GM19397 (cell line): ENCODE results near the gene FKBP14.

ENCODE experiments used
- ATAC-seq: cut with Tn5 transposase; IDR thresholded peaks from one replicate; pipeline ENCODE4 v1.9.1; 2021; ENCODE audit warnings: mild to moderate bottlenecking, moderate library complexity; ENCODE audit not compliant: unreplicated experiment

FKBP14 gene

DNA sequence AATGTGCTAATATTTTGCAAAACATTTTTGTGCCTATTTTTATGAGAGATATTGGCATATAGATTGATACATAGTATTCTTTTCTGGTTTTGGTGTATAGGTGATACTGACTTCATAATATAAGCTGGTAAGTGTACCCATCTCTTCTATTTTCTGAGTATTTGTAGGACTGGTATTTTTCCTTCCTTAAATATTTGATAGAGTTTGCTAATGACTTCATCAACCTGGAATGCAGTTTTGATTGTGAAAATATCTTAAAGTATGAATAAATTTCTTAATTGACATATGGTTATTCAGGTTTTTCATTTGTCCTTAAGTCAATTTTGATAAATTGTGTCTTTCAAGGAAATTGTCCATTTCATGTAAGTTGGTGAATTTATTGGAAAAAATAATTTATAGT is 30.9 kb downstream of the FKBP14 start:
- no peak for ATAC-seq

DNA sequence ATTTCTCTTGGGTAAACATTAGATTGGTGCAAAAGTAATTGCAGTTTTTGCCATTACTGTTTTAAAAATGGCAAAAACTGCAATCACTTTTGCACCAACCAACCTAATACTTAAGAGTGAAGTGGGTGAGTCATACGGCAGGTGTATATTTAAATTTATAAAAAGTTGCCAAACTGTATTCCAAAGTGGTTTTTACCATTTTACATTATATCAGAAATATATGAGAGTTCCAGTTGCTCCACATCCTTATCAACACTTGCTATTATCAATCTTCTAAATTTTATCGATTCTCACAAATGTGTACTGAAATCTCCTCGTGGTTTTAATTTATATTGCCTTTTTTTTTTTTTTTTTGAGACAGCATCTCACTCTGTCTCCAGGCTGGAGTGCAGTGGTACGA is 33.4 kb downstream of the FKBP14 start:
- no peak for ATAC-seq

DNA sequence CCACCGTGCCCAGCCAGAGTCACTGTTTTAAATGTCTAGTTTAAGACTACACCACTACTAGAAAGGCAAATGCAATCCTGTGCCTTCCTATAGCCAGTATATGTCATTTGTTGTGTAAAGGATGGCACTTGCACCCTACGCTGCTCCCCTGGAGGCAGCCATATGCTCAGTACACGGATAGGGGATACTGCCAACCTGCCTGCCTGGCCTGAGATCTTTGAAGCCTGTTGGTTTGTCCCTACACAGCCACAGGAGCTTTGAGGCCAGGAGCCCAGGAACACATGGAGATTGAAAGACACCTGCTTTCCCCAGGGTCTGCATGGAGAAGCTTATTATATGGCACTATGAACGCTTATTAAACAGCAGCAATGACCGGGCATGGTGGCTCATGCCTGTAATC is 34.6 kb downstream of the FKBP14 start:
- ATAC-seq: no peak

DNA sequence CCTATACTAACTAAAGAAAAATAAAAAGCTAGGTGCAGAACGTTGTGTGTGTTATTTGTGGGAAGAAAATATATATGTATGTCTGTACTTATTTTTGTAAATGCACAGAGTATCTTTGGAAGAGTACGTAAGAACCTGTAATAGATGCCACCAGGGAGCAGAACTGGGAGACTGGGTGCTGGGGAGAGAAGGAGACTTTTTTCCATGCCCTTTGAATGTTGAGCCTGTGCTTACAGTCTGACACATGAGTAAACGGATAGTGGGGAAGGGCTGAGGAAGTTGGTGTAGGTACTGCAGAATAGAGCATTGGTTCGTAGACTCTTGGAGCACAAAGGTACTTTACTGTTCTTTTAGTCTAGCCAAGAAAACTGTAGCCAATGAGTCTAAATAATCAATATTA is 35.6 kb downstream of the FKBP14 start:
- ATAC-seq: no peak

DNA sequence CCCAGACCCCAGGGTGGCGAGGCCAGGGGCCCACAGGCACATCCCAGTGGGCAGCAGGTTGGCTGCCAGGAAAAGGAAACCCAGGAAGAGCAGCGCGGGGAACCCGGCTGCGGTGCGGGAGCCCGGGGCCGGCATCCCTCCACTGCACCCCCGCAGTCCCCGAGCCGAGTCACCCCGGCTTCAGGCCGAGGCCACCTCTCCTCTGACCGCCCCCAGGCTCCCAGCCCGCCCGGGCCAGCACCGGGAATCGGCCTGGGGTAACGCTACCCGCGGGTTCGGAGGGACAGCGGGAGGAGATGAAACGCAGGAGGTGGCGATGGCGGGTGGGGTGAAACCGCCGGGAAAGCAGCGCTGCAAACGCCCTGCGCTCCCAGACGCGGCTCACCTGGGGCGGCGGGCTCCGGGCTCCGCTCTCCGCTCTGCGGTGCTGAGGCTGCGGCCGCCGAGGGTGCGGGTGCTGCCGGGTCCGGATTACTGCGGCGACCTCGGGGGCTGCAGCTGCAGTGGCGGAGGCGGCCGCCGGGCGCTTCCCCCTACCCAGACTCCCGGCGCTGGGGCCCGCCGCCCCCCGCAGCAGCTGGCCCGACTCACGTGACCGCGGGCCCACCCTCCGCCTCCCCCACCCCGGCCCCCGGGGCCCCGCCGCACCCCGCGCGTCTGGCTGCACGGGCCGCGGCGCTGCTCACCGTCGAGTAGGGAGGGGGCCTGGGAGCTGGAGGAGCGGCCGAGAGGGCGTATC is 37.1 kb downstream of the FKBP14 start, which contains the start of gene SCRN1:
SCRN1 (minus strand) TSS at position 545 of the 739 bp plus-strand sequence. CDS start 20,734 bp downstream, outside the sequence.
- ATAC-seq: peak; percentile 41

DNA sequence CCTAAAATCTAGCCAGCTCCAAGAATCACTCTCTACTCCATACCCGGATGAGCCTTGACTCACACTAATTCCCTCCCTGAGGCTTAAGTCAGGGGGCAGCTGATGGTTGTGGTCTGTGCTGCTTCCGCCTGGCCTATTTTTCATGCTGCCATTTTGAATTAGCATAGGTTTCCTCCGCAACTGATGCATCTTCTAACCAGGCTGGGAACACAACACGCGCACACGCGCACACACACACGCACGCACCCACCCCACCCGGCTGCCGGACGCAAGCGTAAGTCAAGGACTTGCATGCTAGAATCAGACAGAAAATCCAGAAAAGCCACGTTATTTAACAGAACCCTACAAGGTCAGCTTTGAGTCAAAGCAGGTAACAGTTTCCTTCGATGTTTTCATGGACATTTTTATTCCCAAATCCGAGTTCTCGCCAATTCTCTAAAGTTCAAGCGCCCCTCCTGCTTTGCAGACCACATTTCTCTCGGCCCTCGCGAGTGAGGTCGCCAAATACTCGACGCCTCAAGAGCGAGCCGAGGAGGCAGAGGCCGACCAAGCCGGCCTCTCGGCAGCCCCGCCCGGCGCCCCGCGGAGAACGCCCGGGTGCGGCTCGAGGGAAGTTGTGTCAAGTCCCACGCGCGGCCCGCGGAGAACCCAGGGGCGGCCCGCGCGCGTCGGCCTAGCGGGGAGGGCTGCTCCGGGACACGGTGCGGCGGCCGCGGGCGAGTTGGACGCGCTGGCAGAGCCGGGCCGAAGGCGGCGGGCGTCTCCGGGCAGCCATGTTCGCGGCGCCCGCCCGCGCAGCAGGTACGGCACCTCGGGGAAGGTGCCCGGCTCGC is 37.9 kb downstream of the FKBP14 start:
- ATAC-seq: peak; percentile 37

DNA sequence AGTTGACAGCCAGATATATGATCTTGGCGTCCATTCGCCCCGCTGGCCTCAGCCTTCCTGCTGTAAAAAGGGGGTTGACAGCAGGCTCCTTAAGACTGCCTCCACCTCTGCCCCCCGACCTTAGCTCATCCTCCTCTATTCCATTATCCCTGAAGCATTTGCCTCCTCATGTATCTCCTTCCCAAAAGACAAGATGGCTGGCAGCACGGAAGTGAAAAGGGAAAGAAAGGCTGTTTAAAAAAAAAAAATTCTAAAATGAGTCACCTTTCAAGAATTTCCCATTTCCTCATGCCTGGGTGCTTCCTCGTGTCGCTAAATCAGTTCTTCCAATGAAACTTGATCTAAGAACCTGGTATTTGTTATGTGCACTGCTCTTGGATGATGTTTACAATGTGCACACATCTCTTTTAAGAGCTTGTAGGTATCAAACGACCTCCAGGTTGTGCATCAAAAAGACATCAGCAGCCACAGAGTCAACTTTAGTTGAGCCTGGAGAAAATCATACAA is 38.6 kb downstream of the FKBP14 start:
- ATAC-seq: no peak

DNA sequence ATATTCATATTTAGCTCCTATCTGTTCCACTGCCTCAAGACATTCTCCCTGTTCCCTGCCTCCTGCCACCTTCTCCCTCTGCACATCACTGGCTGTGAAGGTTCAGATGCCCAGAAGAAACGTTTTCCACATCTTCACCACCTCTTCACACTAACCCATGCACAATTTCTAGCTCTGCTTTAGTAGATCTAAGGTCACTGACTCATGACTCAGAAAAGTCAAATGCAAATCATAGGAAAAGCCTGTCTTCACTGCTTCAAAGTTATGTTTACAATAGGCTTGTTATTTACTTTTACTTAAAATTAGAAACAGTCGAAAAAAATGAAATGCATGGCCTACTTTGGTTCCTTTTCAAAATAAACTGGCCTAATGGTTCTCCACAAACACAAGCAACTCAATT is 39.4 kb downstream of the FKBP14 start:
- ATAC-seq: no peak

DNA sequence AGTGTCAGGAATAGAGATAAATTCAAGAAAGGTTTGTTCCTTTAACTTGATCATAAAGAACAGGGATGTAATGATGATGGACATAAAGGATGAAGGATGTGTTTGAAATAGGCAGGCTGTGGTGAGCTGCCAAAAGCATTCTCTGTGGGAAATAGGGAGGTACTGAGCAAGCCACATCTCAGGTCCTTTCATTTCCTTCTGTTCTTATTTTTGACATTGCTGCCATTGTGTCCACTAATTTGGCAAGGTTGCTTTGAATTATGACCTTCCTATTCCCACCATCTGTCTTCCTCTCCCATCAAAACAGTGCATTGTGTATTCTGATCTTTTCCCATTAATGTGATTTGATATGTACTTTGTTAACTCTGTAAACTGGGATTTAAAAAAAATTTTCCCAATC is 46.4 kb downstream of the FKBP14 start:
- ATAC-seq: no peak

DNA sequence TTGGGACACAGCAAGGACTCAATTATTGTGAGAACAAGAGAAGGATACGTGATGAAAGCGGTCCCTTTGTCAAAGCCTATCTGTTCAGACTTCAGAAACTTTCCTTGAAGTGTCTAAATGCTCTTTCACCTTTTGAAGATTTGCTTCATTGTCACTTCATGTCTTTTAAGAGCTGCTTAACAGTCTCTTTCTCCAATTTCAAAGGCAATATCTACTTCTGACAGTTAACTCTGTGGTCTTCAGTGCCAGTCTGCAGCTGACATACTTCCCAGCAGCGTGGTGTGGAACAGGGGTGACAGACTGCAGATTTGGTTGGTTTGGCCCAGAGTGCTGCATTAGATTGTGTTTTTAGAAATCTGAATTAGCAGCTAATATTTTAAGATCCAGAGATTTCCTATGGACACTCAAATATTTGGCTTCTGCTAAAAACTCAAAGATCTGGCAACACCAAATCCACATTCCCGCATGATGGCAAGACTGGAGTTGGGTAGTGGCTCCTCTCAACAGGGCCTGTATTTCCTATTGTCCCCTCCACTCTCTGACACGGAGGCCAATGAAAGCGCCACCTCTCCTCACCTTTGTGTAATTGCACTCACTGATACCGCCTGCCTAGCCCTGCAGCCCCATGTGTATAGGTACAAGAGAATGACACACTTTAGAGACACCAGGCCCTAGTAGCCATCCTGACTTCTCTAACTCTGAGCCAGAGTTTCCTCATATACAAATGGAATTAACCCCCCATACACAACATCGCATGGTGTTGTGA is 48.4 kb downstream of the FKBP14 start:
- no peak for ATAC-seq

DNA sequence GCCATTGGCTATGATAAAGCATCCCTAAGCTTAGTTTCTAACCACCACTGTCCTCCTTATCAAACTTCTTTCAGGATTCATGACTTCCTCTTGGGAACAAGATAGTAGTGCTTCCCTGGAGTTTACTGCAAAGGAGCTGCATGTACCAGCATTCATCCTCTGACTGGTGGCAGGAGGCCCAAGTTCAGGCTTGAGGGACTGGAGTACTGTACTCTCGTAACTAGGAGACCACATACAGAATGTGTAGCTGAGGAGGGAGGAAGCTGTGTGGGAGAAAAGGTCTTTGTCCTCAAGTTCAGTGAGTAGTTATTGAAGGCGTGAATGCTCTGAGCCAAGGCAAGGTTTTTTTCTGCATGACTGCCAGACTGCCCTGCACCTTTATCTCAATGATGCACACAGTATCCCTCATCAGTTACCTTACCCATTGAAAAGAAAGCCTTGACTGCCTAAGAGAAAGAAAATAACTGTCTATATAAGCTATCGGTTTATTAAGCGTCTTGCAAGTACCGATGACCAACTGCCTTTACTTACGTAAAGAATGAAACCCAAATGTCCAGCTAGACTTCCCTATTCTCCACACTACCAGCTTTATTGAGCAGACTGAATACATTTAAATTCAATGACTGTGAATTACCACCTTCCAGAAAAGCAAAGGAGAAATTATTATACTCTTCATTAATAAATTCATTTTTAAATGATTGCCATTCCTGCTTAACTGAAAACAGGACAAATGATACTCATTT is 49.7 kb downstream of the FKBP14 start:
- no peak for ATAC-seq

DNA sequence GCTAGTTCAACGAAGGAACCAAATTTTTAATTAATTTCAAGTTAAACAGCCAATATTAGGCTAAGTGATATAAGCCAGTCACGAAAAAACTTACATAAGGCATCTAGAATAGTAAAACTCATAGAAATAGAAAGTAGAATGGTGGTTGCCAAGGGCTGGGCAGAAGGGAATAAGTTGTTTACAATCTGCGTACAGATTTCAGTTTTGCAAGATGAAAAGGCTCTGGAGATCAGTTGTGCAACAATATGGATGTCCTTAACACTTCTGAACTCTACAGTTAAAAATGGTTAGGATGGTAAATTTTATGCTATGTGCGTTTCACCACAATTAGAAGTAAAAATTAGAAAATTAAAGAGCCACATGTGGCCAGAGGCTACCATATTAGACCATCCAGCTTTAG is 50.2 kb downstream of the FKBP14 start:
- ATAC-seq: no peak

DNA sequence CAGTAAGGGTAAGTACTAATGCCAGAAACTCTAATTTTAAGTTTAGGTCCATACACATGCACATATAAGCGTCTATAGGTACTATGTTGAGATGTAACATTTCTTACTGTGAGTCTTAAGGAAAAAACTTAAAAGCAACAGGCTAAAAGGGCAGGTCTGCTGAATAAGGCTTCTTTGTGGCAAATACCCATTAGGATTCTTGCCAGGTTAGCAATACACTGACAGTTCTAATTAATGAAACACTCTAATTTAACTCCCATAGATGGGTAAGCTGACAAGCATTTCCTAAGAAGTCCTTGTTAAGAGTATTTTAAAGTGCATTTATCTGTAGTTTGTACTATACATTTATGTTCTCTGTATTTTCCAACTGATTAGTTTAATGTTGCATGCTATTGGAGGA is 50.9 kb downstream of the FKBP14 start:
- ATAC-seq: no peak

DNA sequence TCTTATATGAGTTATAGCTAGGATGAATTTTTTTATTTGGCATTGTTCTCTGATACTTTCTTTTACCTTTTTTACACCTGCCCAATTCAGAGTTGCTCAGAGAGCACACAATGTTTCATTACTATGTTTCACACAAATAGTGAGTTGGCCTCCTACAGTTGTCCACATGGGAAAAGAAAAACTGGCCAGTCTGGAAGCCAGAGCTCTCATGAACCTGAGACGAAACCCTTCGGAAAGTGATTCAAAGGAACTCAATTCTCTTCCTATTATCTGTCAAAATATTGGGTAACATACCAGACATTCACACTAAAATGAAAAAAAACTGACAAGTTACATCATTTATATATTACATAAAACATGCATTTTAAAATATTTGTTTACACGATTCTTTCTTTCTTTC is 52.2 kb downstream of the FKBP14 start:
- ATAC-seq: no peak

DNA sequence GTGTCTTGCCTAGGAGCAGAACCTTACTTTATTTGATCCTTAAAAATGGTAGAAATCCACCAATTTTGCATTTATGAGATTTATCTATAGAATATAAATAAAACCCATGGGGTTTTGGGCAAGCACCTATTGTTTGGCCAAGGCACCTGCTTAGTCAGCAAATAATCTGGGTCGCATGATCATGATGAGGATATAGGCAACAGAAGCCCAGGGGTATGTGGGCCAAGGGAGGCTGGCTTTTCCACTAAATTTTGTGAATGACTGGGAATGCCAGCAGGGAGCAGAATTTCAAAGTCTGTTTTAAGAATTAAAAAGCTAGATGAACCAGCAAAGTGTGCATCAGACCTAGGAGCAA is 54.2 kb downstream of the FKBP14 start:
- ATAC-seq: no peak

DNA sequence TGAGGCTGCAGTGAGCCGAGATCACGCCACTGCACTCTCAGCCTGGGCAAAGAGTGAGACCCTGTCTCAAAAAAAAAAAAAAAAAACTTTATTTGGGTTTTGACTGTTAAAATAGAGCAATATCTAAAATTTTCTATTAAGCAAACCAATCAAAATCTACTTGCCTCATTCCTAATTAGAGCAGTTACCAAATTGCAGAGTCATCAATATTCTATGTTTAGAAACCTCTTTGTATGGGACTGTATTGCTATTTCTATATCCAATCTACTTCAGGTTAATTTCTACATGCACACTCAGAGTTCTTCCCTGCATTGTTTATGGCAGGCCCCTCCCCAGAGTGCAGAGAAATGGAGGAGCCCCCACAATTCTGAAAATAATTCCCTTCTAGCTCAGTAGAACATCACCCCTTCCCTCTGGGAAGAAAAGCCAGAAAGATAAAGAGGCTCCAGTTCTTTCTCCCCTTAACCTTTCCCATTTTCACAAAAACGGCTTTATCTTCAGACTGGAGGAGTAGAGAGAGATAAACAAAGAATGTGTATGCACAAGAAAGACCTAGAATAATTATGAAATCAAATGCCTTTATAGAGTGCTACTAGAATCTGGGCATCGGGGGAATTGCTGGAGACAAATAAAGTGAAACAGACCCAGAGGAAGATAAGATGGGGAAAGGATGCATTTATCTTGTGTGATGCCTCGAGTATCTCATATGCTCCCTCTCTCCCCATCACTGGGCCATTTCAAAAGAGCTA is 54.8 kb downstream of the FKBP14 start:
- no peak for ATAC-seq

DNA sequence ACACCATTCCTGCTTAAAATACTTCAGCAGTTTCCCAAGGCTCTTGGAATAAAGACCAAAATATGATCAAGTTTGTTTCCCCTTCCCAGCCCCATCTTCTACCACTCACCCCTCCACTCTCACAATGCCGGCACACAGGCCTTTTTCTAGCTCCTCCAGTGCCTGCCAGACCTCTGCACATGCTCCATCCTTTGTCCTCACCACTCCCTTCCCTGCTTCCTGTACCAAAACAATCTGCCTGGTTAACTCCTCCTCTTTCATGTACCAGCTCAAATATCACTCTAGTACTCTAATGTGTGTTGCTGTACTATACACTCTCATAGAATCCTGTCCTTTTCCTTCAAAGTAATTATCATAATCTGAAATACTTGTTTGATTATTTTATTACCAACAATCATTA is 56.3 kb downstream of the FKBP14 start:
- no peak for ATAC-seq

DNA sequence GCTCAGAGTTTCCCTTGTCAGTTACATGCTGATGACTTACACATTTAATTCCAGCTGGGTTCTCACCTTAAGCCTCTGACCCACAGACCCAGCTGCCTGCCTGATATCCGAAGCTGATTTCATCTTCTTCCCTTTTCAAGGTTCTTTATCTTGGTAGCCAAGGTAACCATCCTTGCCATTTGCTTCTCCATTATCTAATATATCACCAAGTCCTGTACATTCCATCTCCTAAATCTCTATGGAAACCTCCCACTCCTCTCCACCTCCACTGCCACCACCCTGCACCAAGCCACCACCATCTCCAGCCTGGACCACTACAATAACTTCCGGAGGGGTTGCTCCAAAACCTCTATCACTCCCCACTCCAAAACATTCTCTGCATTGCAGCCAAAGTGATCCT is 56.8 kb downstream of the FKBP14 start:
- ATAC-seq: no peak

DNA sequence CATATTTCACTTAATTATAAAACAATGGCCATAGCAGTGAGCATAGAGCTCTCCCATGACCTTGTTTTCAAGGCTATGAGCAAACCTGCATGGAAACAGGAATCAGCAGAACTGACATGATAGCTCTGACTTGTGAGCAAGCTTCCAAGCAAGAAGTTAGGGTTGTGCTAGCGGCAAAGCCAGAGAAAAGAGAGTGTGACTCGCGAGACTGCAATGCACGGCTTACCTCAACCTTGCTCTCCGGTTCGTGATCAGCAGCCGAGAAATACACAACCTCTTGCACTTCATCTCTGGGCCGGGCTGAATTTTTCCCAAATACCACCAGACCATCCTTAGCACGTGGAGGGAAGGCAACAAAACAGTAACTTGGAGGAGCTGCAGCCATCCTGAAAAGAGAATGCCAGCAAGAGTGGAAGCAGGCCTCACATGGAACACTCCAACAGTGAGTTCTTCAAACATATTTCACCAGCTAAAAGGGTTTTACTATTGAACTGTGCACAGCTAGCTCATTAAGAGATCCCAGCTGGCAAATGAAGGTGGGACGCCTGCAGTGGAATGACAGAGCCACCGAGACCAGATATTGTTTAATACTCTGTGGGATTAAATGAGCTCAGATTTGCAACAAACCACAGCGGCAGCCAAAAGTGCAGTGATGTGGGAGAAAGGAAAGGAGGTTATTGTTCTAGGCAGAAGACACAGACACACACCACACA is 57.7 kb downstream of the FKBP14 start:
- no peak for ATAC-seq
